Endodermal cell (in vitro differentiated cells): Measurements from ENCODE around the gene HSD17B3. TPM values are rescaled to one million over a fixed set of nuclear protein-coding genes. Genes with fewer than 3 reads are reported as not detected.

Source experiments
- DNase-seq: peaks from one replicate; pipeline ENCODE4 v3.0.0-alpha.2; 2017
- H3K27ac ChIP-seq: 2 replicates; pipeline ENCODE4 v1.5.1; 2013; ENCODE audit warnings: mild to moderate bottlenecking, low read depth, low read length, moderate library complexity
- H3K27me3 ChIP-seq: 2 replicates; pipeline ENCODE4 v1.6.1; 2013; ENCODE audit warnings: mild to moderate bottlenecking, low read length, moderate library complexity; ENCODE audit not compliant: insufficient read depth, control insufficient read depth, poor library complexity, severe bottlenecking
- H3K36me3 ChIP-seq: 2 replicates; pipeline ENCODE4 v1.7.0; 2013; ENCODE audit warnings: mild to moderate bottlenecking, low read length, moderate library complexity; ENCODE audit not compliant: control insufficient read depth, insufficient read depth
- H3K4me1 ChIP-seq: one replicate; pipeline ENCODE4 v1.7.0; 2013; ENCODE audit warnings: low read length; ENCODE audit not compliant: control insufficient read depth, insufficient read depth
- H3K4me3 ChIP-seq: 2 replicates; pipeline ENCODE4 v1.5.1; 2013; ENCODE audit warnings: mild to moderate bottlenecking, low read length, moderate library complexity
- H3K9ac ChIP-seq: 2 replicates; pipeline ENCODE4 v1.6.1; 2013; ENCODE audit warnings: mild to moderate bottlenecking, low read length, moderate library complexity; ENCODE audit not compliant: poor library complexity, severe bottlenecking; ENCODE audit errors: extremely low read depth
- H3K9me3 ChIP-seq: 2 replicates; pipeline ENCODE4 v1.6.1; 2013; ENCODE audit warnings: mild to moderate bottlenecking, low read length, moderate library complexity; ENCODE audit not compliant: control insufficient read depth
- H3K27ac Mint-ChIP-seq: 2 replicates; pipeline ENCODE4 v1.8.0; 2020; ENCODE audit warnings: mixed read lengths
- H3K27me3 Mint-ChIP-seq: 2 replicates; pipeline ENCODE4 v1.8.0; 2021; ENCODE audit warnings: mild to moderate bottlenecking, mixed read lengths; ENCODE audit not compliant: insufficient read depth
- H3K36me3 Mint-ChIP-seq: 2 replicates; pipeline ENCODE4 v1.8.0; 2020; ENCODE audit warnings: low read depth, mixed read lengths
- H3K4me1 Mint-ChIP-seq: 2 replicates; pipeline ENCODE4 v1.8.0; 2020; ENCODE audit warnings: mixed read lengths
- H3K4me3 Mint-ChIP-seq: 2 replicates; pipeline ENCODE4 v1.8.0; 2020; ENCODE audit warnings: mild to moderate bottlenecking, moderate library complexity, mixed read lengths
- H3K9me3 Mint-ChIP-seq: 2 replicates; pipeline ENCODE4 v1.8.0; 2020; ENCODE audit warnings: mild to moderate bottlenecking, mixed read lengths
- WGBS, 2 experiments: methylation state at CpG; one replicate each; pipeline versions ENCODE4 v1.1.5 to v1.1.7; 2013; ENCODE audit warnings: missing lambda C conversion rate in 2 of 2, mixed read lengths in 1 of 2; ENCODE audit not compliant: insufficient coverage in 1 of 2, insufficient read length in 1 of 2; 5-methylcytosine and 5-hydroxymethylcytosine counted together
- total RNA-seq, 2 donors: library from RNA; stranded (reverse); fragmentation: NEBNext Ultra II Directional in 1 of 2; extraction: Animal tissue kit (Norgen Biotek cat#: 25700) in 1 of 2; gene quantifications; 2 replicates in 1 of 2; 3 replicates in 1 of 2; pipeline ENCODE4 v1.2.1, GENCODE V29; 2021
- TF ChIP-seq, protein P1 (sequence below): fragments of 200-600 bp; sonication (generic); conservative IDR thresholded peaks from 2 replicates; pipeline ENCODE4 v1.5.0; 2021; ENCODE audit warnings: antibody characterized with exemption, mild to moderate bottlenecking

The HSD17B3 gene
- total RNA-seq, 2 donors from 2014 or later: 0.40 TPM; not detected in 1

DNA sequence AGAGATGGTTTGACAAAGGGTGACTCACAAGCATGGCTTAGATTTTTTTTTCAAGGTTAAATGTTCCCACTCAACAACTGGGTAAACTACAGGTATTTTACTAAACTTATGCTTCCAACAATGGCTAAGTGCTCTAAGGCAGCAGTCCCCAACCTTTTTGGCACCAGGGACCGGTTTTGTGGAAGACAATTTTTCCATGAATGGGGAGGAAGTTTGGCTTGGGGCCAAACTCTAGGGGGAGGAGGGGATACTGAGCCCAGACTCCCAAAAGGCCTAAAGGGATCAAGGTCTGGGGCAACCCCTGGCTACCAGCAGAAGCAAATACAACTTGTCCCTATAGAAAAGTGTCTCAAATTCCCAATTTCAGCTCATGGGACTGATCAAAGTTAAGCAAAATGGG lies 32.0 kb upstream of the HSD17B3 start:
- Mint-ChIP-seq H3K4me3 (no peak overlapping the region), H3K9me3 (peaks cover 1% of the 10 kb centered on the region), H3K27me3 (no peaks in the 10 kb centered on the region), H3K4me1 (peaks cover 5% of the 10 kb centered on the region), H3K36me3 (peaks cover 19% of the 10 kb centered on the region), H3K27ac (no peak overlapping the region)
- DNase-seq: no peak
- Histone ChIP-seq H3K27ac (no peak overlapping the region), H3K4me1 (no peaks in the 10 kb centered on the region), H3K36me3 (peaks cover 15% of the 10 kb centered on the region), H3K9ac (no peak overlapping the region), H3K9me3 (no peaks in the 10 kb centered on the region), H3K27me3 (no peaks in the 10 kb centered on the region), H3K4me3 (no peak overlapping the region)
- WGBS, 2 experiments: 94% methylated on average over 1 of the region's 1 CpG; no CpG with 5 or more reads in 1 of the 2 experiments
- TF ChIP-seq, protein P1, sequence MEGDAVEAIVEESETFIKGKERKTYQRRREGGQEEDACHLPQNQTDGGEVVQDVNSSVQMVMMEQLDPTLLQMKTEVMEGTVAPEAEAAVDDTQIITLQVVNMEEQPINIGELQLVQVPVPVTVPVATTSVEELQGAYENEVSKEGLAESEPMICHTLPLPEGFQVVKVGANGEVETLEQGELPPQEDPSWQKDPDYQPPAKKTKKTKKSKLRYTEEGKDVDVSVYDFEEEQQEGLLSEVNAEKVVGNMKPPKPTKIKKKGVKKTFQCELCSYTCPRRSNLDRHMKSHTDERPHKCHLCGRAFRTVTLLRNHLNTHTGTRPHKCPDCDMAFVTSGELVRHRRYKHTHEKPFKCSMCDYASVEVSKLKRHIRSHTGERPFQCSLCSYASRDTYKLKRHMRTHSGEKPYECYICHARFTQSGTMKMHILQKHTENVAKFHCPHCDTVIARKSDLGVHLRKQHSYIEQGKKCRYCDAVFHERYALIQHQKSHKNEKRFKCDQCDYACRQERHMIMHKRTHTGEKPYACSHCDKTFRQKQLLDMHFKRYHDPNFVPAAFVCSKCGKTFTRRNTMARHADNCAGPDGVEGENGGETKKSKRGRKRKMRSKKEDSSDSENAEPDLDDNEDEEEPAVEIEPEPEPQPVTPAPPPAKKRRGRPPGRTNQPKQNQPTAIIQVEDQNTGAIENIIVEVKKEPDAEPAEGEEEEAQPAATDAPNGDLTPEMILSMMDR: no peak

DNA sequence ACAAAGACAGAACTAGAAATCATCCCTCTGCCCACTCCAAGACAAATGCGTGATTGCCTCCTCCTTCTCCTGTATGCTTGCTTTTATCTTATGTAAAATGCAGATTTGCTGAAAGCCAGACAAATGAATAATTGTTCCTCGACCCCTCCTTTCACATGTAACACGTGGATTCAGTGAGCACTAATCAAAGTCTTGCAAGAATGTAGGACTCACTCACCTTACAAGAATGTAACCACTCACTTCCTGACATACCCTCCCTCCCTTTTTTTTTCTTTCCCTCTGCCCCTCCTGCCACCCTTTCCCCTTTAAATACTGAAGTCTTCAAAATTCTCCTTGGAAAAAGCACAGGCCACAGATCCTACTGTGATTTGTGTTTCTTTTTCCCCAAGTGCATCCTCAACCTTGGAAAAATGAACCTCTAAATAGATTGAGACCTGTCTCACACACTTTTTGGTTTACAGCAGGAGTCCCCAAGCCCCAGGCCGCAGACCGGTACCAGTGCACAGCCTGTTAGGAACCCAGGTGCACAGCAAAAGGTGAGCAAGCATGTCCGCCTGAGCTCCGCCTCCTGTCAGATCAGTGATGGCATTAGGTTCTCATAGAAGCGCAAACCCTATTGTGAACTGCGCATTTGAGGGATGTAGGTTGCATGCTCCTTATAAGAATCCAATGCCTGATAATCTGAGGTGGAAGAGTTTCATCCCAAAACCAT lies 29.4 kb upstream of the HSD17B3 start:
- WGBS, 2 experiments: 75 to 89% methylated on average over 8 to 9 of the region's 9 CpGs

DNA sequence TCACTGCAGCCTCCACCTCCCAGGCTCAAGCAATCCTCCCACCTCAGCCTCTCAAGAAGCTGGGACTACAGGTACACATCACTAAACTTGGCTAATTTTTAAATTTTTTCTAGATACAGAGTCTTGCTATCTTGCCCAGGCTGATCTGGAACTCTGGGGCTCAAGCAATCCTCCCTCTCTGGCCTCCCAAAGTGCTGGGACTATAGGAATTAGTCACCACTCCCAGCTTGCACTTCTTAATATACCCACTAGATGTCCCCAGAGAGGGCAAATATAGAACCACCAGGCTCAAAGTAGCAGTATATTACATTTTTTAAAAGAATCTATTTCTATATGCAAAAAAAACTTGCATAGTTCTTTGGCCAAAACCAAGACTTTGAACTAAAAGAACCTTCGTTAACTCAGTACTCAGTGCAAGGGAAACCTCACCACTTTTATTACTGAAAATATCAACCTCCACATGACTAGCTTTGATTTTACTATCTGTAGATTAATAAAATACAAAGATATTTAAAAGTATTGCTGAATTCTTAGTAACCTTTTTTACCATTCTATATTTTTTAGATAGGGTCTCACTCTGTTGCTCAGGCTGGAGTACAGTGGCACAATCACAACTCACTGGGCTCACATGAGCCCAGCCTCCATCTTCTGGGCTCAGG lies 25.8 kb upstream of the HSD17B3 start:
- Histone ChIP-seq H3K36me3 (peaks cover 4% of the 10 kb centered on the region), H3K9ac (no peak overlapping the region), H3K9me3 (no peaks in the 10 kb centered on the region), H3K4me3 (no peak overlapping the region), H3K27me3 (no peaks in the 10 kb centered on the region), H3K27ac (no peak overlapping the region), H3K4me1 (no peaks in the 10 kb centered on the region)
- H3K4me1 Mint-ChIP-seq: peaks cover 5% of the 10 kb centered on the region
- TF ChIP-seq, protein P1: peak; percentile 83
- H3K4me3 Mint-ChIP-seq: no peak overlapping the region
- H3K36me3 Mint-ChIP-seq: peaks cover 11% of the 10 kb centered on the region
- peak; percentile 65 for DNase-seq
- H3K9me3 Mint-ChIP-seq: no peaks in the 10 kb centered on the region
- H3K27ac Mint-ChIP-seq: no peak overlapping the region
- no peaks in the 10 kb centered on the region for H3K27me3 Mint-ChIP-seq
- 84% methylated on average over 1 of the region's 1 CpG; no CpG with 5 or more reads in 1 of the 2 experiments for WGBS, 2 experiments

More for the DNA sequence above, 29.4 kb upstream of the HSD17B3 start:
- Mint-ChIP-seq H3K4me1 (peaks cover 5% of the 10 kb centered on the region), H3K36me3 (peaks cover 20% of the 10 kb centered on the region), H3K27ac (peak overlapping the region; percentile 4), H3K27me3 (no peaks in the 10 kb centered on the region), H3K9me3 (peaks cover 1% of the 10 kb centered on the region), H3K4me3 (no peak overlapping the region)
- no peak overlapping the region for H3K9ac ChIP-seq
- no peak overlapping the region for H3K27ac ChIP-seq
- no peaks in the 10 kb centered on the region for H3K9me3 ChIP-seq
- TF ChIP-seq, protein P1: no peak
- no peak overlapping the region for H3K4me3 ChIP-seq
- H3K4me1 ChIP-seq: no peaks in the 10 kb centered on the region
- no peaks in the 10 kb centered on the region for H3K27me3 ChIP-seq
- H3K36me3 ChIP-seq: peaks cover 14% of the 10 kb centered on the region
- no peak for DNase-seq
